Measurements from ENCODE around the gene GPR32.
"Not testable (repeated sequence)": the region's sequence is repeated elsewhere in the genome, so short reads cannot be mapped to it uniquely, and the experiment has no call there.

The GPR32 gene

DNA sequence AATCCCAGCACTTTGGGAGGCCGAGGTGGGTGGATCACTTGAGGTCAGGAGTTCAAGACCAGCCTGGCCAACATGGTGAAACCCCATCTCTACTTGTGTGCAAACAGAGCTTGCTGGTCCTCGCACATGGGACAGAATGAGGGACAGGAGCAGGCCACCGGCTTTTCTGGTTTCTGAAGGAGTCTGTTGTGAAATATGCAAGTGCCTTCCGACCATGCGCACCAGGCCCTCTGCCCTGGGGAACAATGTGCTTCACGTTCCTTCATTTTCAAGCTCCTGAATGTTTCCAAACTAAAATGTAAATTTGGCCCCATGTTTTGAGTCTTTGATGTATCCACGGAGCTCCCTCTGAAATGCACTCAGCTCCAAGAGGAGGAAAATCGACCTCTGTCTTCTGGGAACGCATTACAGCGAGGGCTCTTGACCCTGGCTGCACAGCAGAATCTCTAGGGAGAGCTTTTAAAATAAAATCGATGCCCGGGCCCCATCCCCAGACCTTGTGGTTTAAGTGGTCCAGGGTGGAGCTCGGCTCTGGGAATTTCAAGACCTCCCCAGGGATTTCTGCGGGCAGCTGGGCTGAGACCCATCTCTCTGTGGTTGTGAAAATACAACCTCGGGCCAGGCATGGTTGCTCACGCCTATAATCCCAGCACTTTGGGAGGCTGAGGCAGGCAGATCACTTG lies 10.6 kb downstream of the GPR32 start:
- no peak for DNase-seq (ENCODE audit: low read depth)

DNA sequence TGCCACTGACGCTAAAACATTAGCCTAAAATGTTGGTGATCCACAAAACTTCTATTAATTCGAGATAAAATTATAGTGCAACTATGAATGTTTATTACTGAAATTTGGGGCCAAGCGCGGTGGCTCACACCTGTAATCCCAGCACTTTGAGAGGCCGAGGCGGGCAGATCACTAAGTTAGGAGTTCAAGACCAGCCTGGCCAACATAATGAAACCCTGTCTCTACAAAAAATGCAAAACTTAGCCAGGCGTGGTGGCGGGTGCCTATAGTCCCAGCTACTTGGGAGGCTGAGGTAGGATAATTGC lies 13.5 kb downstream of the GPR32 start:
- not testable (repeated sequence) for DNase-seq (ENCODE audit: low read depth)

DNA sequence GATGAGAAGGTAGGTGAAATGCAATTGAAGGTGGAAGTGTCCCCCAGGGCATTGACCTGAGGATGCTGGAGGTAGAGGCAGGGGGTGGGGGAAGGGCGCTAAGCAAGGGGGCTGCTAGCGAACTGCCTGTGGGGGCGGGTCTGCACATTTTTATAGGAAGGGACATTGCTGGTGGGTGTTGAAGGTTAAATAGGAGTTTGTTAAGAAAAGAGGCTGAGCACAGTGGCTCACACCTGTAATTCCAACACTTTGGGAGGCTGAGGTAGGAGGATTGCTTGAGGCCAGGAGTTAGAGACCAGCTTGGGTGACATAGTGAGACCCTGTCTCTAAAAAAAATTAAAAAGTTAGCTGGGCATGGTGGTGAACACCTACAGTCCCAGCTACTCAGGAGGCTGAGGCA lies 14.4 kb downstream of the GPR32 start:
- DNase-seq (ENCODE audit: low read depth), result no peak

DNA sequence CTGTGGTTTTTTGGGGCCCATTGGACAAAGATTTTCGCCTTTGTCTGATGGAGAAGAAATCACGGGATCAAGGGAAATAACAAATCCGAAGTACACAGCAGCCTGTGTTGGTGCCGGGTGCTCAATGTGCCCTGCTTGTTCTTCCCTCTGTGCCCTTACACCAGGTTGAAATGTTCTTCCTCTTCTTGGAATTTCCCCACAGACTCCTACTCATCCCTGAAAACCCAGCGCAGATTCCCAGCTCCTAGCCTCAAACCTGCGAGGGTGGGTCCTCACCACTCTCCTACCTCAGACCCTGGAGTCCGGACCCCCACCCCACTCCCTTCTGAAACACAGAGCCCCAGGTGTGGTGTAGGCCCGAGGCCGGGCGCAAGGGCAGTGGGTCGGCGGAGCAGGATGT lies 15.1 kb downstream of the GPR32 start:
- DNase-seq (ENCODE audit: low read depth), result no peak

DNA sequence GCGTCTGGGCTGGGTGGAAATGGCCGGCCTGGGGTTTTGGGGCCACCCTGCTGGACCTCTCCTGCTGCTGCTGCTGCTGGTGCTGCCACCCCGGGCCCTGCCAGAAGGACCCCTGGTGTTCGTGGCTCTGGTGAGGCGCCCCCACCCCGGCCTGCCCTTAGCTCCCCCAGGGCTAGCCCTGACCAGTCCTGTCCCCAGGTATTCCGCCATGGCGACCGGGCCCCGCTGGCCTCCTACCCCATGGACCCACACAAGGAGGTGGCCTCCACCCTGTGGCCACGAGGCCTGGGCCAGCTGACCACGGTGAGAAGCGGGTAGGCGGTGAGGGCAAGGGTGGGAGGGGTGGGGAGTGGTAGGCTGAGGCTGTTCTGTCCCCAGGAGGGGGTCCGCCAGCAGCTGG lies 20.1 kb downstream of the GPR32 start, which contains the start of gene ACP4:
ACP4 (plus strand) TSS at position 20 of the 400 bp plus-strand sequence; CDS start at position 20, 0 bp downstream.
- DNase-seq (ENCODE audit: low read depth), result no peak

DNA sequence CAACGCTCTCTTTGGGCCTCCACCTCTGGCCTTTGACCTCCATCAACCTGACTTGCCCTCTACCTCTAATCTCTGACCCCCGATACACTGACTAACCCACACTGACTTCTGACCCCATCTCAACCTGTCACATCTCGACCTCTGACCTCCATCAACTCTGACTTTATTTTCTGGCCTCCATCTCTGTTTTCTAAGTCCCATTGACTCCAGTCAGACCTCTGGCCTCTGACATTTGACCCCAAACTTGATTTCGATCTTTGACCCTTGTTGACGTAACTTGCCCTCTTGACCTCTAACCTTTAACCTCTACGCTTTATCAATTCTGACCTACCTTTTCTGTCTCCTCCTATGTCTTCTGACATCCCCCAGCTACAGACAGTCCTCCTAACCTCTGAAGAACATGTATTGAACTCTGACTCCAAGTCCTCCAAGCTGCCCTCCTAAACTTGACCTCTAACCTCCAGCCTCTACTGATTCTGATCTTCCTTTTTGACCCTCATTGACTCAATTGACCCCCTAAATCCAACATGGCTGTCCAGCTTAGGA lies 20.7 kb downstream of the GPR32 start:
- DNase-seq (ENCODE audit: low read depth), result no peak

DNA sequence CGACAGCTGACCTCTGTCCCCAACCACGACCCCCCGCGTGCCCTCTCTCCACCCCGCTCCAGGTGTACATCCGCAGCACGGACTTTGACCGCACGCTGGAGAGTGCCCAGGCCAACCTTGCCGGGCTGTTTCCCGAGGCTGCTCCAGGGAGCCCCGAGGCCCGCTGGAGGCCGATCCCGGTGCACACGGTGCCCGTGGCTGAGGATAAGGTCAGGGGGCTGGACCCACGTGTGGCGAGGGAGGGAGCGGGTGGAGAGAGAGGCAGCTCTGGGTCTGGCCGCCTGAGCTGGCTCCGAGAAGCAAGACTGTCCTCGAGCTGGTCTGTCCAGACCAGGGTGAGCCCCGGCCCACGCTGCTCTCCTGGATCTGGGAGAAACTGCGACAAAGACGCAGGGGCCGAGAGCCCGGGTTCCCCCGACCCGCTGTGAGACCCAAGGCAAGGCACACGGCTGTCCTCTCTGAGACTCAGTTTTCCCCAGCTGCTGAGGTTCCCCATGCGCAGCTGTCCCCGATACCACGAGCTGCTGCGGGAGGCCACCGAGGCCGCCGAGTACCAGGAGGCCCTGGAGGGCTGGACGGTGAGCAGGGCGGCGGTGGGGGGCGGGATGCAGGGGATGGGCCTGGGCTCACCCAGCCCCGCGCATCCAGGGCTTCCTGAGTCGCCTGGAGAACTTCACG lies 21.5 kb downstream of the GPR32 start:
- DNase-seq (ENCODE audit: low read depth), result no peak

DNA sequence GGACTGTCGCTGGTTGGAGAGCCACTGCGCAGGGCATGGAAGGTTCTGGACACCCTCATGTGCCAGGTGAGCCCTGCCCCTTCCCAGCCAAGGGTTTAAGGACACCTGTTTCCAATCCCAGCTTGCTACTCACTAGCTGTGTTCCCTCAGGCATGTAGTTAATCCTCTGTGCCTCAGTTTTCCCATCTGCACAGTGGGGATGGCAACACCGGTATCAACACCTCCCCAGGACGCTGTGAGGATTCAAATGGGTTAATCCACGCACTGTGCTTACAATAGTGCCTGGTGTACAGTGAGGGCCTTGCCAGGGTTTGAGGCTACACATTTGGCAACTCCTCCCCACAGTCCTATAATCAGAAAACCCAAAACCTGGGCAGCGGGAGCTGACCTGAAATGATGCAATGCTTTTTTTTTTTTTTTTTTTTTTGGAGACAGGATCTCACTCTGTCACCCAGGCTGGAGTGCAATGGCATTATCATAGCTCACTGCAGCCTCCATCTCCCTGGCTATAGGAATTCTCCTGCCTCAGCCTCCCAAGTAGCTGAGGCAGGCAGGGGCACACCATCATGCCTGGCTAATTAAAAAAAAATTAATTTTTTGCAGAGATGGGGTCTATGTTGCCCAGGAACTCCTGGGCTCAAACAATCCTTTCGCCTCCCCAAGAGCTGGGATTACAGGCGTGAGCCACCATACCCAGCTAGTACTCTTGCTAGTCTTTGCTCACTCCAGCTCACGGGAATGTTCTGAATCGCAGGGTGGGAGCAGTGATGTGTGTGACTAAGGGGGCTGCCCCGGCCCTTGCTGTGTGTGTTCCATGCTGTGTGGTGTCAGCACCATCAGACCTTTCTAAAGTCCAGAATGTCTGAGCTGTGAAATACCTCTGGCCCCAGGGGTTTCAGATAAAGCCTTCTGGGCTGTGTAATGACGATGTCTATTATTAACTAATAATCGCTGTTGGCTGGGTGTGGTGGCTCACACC lies 22.3 kb downstream of the GPR32 start:
- no peak for DNase-seq (ENCODE audit: low read depth)

DNA sequence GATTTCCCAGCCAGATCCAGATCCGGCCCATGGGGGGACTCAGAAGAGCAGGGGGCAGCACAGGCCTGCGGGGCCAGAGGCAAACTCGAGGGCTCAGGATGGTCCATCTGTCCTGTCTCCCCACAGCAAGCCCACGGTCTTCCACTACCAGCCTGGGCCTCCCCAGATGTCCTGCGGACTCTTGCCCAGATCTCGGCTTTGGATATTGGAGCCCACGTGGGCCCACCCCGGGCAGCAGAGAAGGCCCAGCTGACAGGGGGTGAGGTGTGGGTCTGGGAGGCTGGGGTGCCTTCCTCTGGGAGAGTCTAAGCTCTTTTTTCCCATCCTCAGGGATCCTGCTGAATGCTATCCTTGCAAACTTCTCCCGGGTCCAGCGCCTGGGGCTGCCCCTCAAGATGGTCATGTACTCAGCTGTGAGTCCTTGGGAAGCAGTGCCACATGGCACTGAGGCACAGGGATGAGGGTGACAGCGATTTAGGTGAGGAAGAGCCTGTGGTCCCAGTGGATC lies 23.3 kb downstream of the GPR32 start:
- DNase-seq (ENCODE audit: low read depth), result no peak

DNA sequence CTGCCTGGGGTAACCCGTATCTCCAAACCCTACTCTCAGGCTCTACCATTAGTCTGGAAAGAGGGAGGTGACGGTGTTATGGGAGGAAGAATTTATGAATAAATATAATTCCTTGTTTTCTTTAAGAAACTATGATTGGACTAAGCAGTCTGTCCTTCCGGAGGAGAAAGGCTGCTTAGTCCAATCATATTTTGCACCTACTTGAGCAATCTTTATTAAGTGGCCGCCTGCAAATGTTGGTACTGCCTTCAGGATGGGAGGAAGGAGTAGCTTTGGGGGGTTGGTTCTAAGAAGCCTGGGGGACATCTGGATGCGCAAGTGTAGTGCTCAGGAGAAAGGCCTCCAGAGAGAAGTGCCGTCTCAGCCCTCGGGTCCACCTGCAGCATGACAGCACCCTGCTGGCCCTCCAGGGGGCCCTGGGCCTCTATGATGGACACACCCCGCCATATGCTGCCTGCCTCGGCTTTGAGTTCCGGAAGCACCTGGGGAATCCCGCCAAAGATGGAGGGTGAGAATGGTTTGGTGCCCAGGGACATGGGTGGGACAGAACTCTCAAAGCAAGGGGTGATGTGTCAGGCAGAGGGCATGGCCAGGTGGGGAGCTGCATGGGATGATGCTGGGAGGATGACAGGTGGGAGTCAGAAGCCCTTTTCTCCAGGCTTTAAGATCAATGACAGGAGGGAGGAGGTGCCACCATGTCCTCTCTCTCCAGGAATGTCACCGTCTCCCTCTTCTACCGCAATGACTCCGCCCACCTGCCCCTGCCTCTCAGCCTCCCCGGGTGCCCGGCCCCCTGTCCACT lies 24.0 kb downstream of the GPR32 start:
- DNase-seq (ENCODE audit: low read depth), result no peak

DNA sequence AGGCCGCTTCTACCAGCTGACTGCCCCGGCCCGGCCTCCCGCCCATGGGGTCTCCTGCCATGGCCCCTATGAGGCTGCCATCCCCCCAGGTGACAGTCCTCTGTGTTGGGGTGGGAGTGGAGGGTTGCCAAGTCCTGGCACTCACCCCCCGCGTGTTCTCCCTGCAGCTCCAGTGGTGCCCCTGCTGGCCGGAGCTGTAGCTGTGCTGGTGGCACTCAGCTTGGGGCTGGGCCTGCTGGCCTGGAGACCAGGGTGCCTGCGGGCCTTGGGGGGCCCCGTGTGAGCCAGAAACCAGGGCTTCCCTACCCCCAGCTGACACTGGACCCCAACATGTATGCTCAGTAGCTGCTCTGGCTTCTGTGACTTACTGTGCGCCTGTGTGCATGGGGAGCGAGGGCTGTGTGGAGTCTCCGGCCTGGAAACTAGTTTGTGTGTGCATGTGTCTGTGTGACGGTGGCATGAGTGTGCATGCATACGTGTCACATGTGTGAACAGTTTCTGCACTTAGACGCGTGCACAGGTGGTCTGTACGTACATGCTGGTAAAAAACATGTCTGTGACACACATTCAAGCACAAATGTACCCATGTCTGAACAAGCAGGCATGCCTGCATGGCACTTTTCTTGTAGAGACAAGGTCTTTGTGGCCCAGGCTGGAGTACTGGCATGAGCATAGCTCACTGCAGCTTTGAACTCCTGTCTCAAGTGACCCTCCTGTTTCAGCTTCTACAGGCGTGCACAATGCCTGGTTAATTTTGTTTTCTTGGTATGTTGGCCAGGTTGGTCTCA lies 24.8 kb downstream of the GPR32 start:
- no peak for DNase-seq (ENCODE audit: low read depth)

DNA sequence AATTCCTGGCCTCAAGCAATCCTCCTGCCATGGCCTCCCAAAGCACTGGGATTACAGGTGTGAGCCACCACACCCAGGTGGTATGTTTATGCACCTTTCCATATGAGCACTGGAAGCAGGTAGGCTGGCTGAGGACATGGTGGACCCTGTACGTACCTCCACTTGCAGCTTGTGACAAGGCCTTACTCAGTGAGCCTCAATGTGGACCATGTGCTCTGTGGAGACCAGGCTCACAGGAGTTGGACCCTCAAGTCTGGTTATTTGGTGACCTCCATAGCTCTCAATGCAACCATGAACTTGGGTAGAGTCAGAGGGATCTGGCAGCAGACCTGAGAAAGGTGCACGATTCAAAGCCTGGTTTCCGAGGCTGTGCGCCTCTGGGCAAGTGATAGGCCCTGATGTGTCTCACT lies 25.4 kb downstream of the GPR32 start:
- no peak for DNase-seq (ENCODE audit: low read depth)

DNA sequence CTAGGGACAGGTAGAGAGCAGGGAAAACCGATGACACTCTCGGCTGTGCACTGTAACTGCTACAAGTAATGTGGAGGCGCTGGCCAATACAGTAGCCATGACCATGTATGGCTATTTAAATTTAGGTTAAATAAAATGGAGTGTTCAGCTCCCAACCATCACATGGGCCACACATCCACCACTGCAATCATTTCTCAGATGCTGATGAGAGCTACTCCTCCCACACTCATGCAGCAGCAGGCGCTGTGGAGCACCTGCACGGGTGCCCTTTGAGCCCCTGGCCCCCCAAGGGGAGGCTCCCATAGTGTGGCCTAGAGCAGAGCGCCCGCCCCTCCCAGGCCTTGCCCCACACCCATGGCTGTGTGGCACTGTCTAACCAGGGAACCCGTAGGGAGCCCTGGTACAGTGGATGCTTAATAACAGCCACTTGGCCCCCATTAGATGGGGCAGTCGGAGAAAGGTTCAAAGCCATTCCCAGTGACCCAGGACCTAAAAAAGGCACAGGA lies 25.9 kb downstream of the GPR32 start:
- DNase-seq (ENCODE audit: low read depth), result no peak

DNA sequence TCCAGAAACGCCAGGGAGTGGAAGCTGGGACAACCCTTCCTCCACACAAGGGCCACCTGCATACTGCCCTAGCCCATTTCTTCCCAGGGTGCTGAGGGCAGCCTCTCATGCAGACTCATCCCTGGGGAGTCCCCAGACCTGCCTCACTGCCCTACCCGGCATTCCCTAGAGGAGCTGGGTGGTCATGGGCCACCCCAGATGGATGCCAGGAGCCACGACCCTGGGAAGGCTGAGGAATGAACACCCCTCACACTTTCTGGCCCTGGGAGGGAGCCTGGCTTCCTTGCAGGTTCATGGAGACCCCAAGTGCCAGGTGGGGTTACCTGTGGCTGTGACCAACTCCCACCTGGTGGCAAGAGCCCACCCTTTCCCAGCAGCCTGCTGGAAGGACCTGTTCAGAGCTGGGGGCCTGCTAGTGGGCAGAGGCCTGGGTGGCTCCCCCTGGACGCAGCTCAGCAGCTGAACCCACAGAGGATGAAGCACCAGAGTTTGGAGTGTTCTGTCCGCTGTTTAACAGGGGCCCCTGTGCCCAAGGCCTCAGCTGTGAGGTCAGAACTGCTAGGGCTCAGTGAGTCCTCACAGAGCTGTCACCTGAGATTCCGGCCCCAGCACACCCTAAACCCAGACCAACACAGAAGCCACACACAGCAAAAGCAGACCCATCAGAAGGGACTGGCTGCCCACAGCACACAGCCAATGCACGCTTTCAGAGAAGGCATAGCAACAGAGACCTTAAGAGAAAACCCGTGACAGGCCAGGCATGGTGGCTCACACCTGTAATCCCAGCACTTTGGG lies 26.6 kb downstream of the GPR32 start:
- DNase-seq (ENCODE audit: low read depth), result no peak

DNA sequence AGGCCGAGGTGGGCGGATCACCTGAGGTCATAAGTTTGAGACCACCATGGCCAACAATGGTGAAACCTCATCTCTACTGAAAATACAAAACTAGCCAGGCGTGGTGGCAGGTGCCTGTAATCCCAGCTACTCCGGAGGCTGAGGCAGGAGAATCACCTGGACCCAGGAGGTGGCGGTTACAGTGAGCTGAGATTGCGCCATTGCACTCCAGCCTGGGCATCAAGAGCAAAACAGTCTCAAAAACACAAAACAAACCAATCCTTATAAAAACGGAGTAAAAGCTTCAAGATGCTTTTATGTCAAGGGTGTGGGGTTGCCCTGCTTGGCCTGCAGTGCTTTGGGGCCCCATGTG lies 27.1 kb downstream of the GPR32 start:
- DNase-seq (ENCODE audit: low read depth), result no peak

DNA sequence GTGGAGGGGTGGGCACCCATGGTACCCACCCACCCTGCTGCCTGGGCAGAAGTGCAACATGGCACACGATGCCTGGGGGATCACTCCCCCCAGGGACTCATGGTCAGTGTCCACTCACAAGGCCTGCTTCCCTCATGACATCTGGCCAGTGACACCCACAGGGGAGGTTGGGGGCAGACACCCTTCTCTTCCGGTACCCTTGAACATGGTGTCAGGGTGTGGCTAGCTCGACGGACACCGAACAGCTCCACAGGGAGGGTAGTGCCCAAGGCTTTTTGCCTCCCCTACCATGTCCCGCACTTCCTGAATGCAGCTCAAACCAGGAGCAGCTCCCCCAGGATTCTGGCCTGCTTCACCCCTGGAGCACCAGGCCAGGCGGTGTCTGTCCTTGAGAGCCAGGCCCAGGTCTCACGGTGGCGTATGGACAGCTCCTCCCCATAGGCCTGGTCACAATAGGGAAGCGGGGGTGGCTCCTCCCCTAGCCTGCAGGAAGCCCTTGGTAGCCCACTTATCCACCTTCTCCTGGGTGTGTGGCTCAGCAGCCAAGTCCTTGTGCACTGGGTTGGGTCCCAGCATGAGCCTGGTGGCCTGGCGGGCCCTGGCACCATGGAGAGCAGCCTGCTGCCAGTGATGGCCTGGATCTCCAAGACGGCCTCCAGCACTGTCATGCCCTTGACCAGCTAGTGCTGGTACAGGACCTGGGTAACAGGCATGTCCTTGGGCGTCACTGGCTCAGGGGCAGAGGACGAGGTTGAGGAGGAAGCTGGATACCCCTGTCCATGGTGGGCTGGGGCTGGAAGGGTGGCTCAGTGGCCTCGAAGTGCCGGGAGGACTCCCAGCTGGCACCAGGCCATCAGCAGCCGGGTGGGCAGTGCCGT lies 27.8 kb downstream of the GPR32 start:
- no peak for DNase-seq (ENCODE audit: low read depth)

DNA sequence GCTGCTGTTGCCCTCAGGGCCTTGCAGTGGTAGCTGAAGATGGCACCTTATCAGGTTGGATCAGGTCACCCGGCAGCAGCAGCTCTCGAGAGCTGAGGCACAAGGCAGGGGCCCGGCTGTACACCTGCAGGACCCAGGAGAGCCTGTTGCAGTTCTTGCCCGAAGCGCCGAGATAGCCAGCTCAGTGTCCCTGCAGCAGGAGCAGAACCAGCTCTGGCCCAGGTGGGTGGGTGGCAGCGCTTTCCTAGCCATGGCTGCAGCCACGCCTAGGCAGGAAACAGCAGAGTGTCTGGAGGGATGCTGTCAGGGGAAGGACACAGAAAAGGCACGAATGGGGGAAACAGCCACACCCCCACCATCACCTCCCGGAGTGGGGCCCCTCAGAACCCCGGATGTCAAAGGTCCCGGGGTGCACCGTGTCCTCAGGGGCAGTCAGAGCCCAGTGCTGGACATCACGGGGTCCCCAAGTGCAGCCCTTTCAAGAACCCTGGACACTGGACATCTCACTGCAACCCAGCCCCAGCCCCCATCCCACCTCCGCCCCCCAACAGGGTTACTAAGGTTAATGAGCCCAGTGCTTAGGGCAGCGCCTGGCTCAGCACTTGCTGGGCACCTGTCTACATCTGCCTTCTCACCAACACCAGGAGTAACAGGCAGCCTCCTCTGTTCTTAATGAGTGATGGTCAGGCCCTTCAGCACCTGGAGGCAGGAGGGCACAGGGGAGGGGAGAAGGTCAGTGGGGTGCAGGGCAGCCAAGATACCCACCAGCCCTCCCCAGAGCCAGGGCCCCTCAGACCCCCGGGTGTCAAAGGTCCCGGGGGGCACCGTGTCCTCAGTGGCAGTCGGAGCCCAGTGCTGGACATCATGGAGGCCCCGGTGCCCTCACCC lies 28.6 kb downstream of the GPR32 start:
- no peak for DNase-seq (ENCODE audit: low read depth)

DNA sequence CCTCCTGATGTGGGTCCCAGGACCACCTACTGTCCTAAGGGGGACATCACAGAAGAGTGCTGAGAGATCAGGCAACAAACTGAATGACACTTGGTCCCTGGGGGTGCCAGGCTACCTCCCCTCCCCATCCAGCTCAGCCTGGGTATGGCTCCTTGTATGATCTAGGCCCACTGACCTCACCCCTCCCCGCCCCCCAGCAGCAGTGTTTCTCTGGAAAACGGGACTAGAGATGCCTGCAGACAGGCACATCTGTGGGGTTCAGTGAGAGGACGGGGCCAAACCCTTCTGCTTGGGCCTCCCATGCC lies 29.2 kb downstream of the GPR32 start:
- no peak for DNase-seq (ENCODE audit: low read depth)
